ENCODE measurements around the gene VPS11. TPM values are rescaled to one million over a fixed set of nuclear protein-coding genes. Genes with fewer than 3 reads are reported as not detected.

Gene VPS11
- 10 to 100 TPM; 41.1 to 49.1 TPM for total RNA-seq

DNA sequence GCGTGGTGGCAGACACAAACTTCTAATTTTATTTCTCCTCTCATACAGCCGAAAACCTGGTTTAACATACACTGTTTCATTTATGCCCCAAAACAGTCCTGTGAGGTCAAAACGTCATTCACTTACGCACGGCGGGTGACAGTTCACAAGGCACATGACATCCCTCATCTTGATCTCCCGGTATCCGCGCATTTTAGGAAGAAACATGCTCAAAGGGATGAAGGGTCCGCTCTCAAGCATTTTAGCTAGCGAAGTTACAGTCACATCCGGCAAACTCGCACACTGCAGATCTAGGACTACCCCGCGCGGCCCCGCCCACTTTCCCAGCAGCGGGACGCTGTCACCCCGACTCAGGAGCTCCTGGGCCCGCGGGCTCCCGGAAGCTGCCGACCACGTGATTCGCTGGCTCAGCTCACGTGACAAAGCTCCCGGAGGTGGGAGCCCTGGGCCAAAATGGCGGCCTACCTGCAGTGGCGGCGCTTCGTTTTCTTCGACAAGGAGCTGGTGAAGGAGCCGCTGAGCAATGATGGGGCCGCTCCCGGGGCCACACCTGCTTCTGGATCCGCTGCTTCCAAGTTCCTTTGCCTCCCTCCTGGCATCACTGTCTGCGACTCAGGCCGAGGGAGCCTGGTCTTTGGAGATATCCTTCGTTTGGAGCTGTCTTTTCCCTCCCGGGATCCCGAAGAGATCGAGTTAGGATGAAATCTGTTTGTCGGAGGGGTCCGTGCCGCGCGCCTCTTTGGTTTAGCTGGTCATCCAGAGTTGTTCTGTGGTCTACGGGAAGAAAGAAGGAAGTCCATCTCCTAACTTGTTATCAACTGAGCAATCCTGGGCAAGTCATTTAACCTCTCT lies at the start of gene VPS11:
Gene VPS11, plus strand, starts transcription at position 448 of the 852 bp plus-strand sequence. Its CDS starts 6 bp downstream, at position 454.
- intact Hi-C loops (cut with DNase I) = no loop called here

DNA sequence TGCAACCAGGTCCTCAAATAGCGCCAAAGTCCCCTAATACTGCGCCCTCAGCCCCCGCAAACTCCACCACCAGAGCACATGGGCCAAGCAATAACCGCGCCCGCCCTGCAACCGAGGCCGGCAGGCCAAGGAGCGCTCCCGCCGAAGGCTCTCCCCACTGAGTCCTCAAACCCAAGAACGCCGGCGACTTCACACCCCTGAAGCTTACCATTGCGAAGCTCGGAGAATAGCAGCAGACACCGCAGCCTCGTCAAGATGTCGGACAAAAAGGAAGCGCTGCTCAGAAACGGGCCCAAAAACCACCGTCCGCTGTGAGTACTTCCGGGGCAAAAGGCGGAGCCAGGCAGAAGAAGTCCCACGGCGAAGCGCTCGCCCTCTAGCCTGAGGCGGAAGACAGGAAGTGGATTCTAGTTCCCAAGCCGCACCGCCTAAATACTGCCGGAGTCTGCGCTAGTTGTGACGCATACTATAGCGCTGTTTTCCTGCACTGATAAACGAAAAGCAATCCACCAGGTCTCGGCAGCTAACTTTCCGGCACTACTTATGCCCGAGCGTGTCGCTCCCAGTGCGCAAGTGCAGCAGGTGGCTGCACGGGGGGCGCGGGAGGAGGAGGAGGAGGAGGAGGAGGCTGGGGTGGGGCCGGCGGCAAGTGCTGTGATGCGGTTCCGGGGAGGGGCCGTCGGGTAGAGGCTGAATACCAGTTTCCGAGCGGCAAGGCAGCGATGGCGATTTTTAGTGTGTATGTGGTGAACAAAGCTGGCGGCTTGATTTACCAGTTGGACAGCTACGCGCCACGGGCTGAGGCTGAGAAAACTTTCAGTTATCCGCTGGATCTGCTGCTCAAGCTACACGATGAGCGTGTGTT lies 49.3 kb upstream of the VPS11 start, which contains the start of the genes RPS25 and TRAPPC4:
Gene RPS25, minus strand, starts transcription at position 270 of the 865 bp plus-strand sequence. Its CDS starts 59 bp downstream, at position 211.
Gene TRAPPC4, plus strand, starts transcription at position 693 of the 865 bp plus-strand sequence. Its CDS starts 30 bp downstream, at position 723.
- H3K4me3 ChIP-seq = peak within 1 kb of the TSS; percentile 83 to 89
- TF ChIP-seq, protein P1, sequence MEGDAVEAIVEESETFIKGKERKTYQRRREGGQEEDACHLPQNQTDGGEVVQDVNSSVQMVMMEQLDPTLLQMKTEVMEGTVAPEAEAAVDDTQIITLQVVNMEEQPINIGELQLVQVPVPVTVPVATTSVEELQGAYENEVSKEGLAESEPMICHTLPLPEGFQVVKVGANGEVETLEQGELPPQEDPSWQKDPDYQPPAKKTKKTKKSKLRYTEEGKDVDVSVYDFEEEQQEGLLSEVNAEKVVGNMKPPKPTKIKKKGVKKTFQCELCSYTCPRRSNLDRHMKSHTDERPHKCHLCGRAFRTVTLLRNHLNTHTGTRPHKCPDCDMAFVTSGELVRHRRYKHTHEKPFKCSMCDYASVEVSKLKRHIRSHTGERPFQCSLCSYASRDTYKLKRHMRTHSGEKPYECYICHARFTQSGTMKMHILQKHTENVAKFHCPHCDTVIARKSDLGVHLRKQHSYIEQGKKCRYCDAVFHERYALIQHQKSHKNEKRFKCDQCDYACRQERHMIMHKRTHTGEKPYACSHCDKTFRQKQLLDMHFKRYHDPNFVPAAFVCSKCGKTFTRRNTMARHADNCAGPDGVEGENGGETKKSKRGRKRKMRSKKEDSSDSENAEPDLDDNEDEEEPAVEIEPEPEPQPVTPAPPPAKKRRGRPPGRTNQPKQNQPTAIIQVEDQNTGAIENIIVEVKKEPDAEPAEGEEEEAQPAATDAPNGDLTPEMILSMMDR (IDR thresholded peaks at IDR 0.05) = peak in 3 of 4 experiments; percentile 6 to 30 (median 12)
- TF ChIP-seq POLR2AphosphoS5 (IDR thresholded peaks at IDR 0.05) (peak; percentile 97), POLR2A (IDR thresholded peaks at IDR 0.05) (peak; percentile 48)
- H3K27me3 ChIP-seq (replicated peaks; ENCODE audit: insufficient read depth) = no peaks in the 10 kb centered on the region
- DNase-seq (ENCODE audit: low spot score) = peak; percentile 96
- peak within 1 kb of the TSS; percentile 93 to 94 for H3K27ac ChIP-seq
- WGBS = under 1% methylated on average over 63 of the region's 63 CpGs
- intact Hi-C loops (cut with DNase I) = no loop called here
- H3K36me3 ChIP-seq = peaks cover 7 to 10% of the 10 kb centered on the region in 2 donors
- H3K4me1 ChIP-seq (replicated peaks) = peaks cover 6% of the 10 kb centered on the region
- H3K9me3 ChIP-seq = no peaks in the 10 kb centered on the region

More for the DNA sequence above, at the start of gene VPS11:
- Histone ChIP-seq H3K27me3 (replicated peaks; ENCODE audit: insufficient read depth) (no peaks in the 10 kb centered on the region), H3K4me3 (peak within 1 kb of the TSS; percentile 54 to 90), H3K4me1 (replicated peaks) (peaks cover 9% of the 10 kb centered on the region), H3K9me3 (no peaks in the 10 kb centered on the region), H3K27ac (peak within 1 kb of the TSS; percentile 74 to 86), H3K36me3 (peaks cover 0 to 3% of the 10 kb centered on the region in 2 donors)
- TF ChIP-seq POLR2A (IDR thresholded peaks at IDR 0.05) (peak; percentile 65), POLR2AphosphoS5 (IDR thresholded peaks at IDR 0.05) (peak; percentile 97)
- TF ChIP-seq, protein P1 (IDR thresholded peaks at IDR 0.05) = peak in 1 of 4 experiments; percentile 20
- under 1% methylated on average over 49 of the region's 49 CpGs for WGBS
- peak; percentile 98 for DNase-seq (ENCODE audit: low spot score)

DNA sequence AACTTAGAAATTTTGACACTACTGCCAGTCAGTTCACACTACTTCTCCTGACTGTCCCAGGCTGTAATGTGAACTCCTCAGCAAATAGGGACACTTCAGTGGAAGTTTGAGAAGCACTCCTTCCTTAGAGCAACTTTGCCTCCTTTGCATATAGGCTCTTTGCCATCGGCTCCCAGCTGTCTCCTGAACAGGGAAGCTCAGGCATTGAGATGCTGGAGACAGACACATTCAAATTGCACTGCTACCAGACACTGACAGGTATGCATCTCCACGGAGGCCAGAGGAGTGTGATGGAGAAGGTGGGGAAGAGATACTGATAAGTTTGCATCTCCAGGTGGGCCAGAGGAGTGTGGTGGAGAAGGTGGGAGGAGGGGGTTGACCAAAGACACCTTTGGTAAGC lies 47.6 kb upstream of the VPS11 start:
- H3K27ac ChIP-seq = peak overlapping the region in 1 of 2 donors; percentile 93

DNA sequence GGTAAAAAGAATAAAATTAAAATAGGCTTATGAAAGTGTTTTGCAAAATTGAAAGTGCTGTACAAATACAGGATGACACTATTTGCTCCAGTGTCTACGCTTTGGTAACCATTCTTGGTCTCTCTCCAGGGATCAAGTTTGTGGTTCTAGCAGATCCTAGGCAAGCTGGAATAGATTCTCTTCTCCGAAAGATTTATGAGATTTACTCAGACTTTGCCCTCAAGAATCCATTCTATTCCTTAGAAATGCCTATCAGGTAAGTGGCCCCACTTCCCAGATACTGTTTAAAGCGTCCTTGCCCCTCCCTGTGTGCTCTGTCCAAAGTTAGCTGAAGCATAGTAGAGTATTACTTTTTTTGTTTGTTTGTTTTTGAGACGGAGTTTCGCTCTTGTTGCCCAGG lies 46.0 kb upstream of the VPS11 start:
- DNase-seq (ENCODE audit: low spot score) = no peak
- 76% methylated on average over 5 of the region's 5 CpGs for WGBS
- Histone ChIP-seq H3K27ac (no peak overlapping the region), H3K9me3 (no peaks in the 10 kb centered on the region), H3K27me3 (replicated peaks; ENCODE audit: insufficient read depth) (no peaks in the 10 kb centered on the region), H3K36me3 (peaks cover 0 to 7% of the 10 kb centered on the region in 2 donors), H3K4me3 (no peak overlapping the region), H3K4me1 (replicated peaks) (peaks cover 9% of the 10 kb centered on the region)
- TF ChIP-seq POLR2A (IDR thresholded peaks at IDR 0.05) = no peak
- no peak for TF ChIP-seq POLR2AphosphoS5 (IDR thresholded peaks at IDR 0.05)
- TF ChIP-seq, protein P1 (IDR thresholded peaks at IDR 0.05) = no peak
- intact Hi-C loops (cut with DNase I) = no loop called here

More for the DNA sequence above, 47.6 kb upstream of the VPS11 start:
- peaks cover 9% of the 10 kb centered on the region for H3K4me1 ChIP-seq (replicated peaks)
- 44% methylated on average over 2 of the region's 2 CpGs for WGBS
- peaks cover 0 to 7% of the 10 kb centered on the region in 2 donors for H3K36me3 ChIP-seq
- no peak for DNase-seq (ENCODE audit: low spot score)
- TF ChIP-seq, protein P1 (IDR thresholded peaks at IDR 0.05) = no peak
- TF ChIP-seq POLR2A (IDR thresholded peaks at IDR 0.05) (no peak), POLR2AphosphoS5 (IDR thresholded peaks at IDR 0.05) (no peak)
- no peaks in the 10 kb centered on the region for H3K27me3 ChIP-seq (replicated peaks; ENCODE audit: insufficient read depth)
- H3K4me3 ChIP-seq = peak overlapping the region; percentile 83 to 89
- H3K9me3 ChIP-seq = no peaks in the 10 kb centered on the region
- intact Hi-C loops (cut with DNase I) = no loop called here
